Keratinocyte (primary cell): Measurements from ENCODE around the gene TMEM139. TPM values are rescaled to one million over a fixed set of nuclear protein-coding genes. Genes with fewer than 3 reads are reported as not detected.

Experiments
- DNase-seq: peaks from one replicate; pipeline ENCODE4 v3.0.0-alpha.2; 2011; ENCODE audit warnings: low read depth, missing footprints, low spot score
- FAIRE-seq: peaks from 2 replicates; lab custom pipeline; 2011; peaks lifted over from hg19 to GRCh38; lab: Jason Lieb, UNC
- H2AFZ ChIP-seq: 2 replicates; pipeline ENCODE4 v1.6.0; 2012; ENCODE audit warnings: low read length, control low read depth, inconsistent platforms; ENCODE audit not compliant: control insufficient read depth
- H3K27ac ChIP-seq: 2 replicates; pipeline ENCODE4 v1.5.1; 2011; ENCODE audit warnings: low read length; ENCODE audit not compliant: control insufficient read depth, insufficient read depth
- H3K27me3 ChIP-seq: 3 replicates; pipeline ENCODE4 v1.6.0; 2011; ENCODE audit warnings: low read length; ENCODE audit not compliant: control insufficient read depth, insufficient read depth; ENCODE audit errors: extremely low read depth
- H3K36me3 ChIP-seq, 2 experiments: 2 replicates in 1 of 2; 3 replicates in 1 of 2; pipeline ENCODE4 v1.5.1; 2011; ENCODE audit warnings: low read length in 2 of 2, mild to moderate bottlenecking in 1 of 2; ENCODE audit not compliant: control insufficient read depth in 2 of 2, insufficient read depth in 2 of 2; ENCODE audit errors: extremely low read depth in 1 of 2
- H3K4me1 ChIP-seq: 3 replicates; pipeline ENCODE4 v1.5.1; 2011; ENCODE audit warnings: low read length; ENCODE audit not compliant: control insufficient read depth, insufficient read depth; ENCODE audit errors: extremely low read depth
- H3K4me2 ChIP-seq: 3 replicates; pipeline ENCODE4 v1.6.0; 2011; ENCODE audit warnings: low read depth, low read length; ENCODE audit not compliant: control insufficient read depth, insufficient read depth; ENCODE audit errors: extremely low read depth
- H3K4me3 ChIP-seq, 3 experiments: fragments of 200-600 bp in 1 of 3; sonication (generic) in 1 of 3; 2 replicates in 2 of 3; 3 replicates in 1 of 3; pipeline ENCODE4 v1.5.1; 2011 to 2016; ENCODE audit warnings: low read length in 3 of 3, mild to moderate bottlenecking in 3 of 3, control low read depth in 2 of 3, inconsistent platforms in 1 of 3, low read depth in 1 of 3, mixed read lengths in 1 of 3, mixed run types in 1 of 3, moderate library complexity in 1 of 3; ENCODE audit not compliant: control insufficient read depth in 2 of 3, insufficient read depth in 2 of 3; ENCODE audit errors: extremely low read depth in 1 of 3
- H3K79me2 ChIP-seq: 2 replicates; pipeline ENCODE4 v1.6.0; 2012; ENCODE audit warnings: low read length; ENCODE audit not compliant: control insufficient read depth, insufficient read depth
- H3K9ac ChIP-seq: 3 replicates; pipeline ENCODE4 v1.6.0; 2011; ENCODE audit warnings: low read length; ENCODE audit not compliant: control insufficient read depth, insufficient read depth; ENCODE audit errors: extremely low read depth
- H3K9me1 ChIP-seq: 3 replicates; pipeline ENCODE4 v1.6.0; 2011; ENCODE audit warnings: low read length; ENCODE audit not compliant: control insufficient read depth, insufficient read depth; ENCODE audit errors: extremely low read depth
- H3K9me3 ChIP-seq: 2 replicates; pipeline ENCODE4 v1.5.1; 2012; ENCODE audit warnings: low read depth, low read length; ENCODE audit not compliant: control insufficient read depth
- H4K20me1 ChIP-seq: 3 replicates; pipeline ENCODE4 v1.6.0; 2011; ENCODE audit warnings: low read length; ENCODE audit not compliant: control insufficient read depth, insufficient read depth; ENCODE audit errors: extremely low read depth
- EZH2 ChIP-seq: IDR thresholded peaks from one replicate; pipeline ENCODE4 v1.6.1; 2012; ENCODE audit warnings: inconsistent platforms, mild to moderate bottlenecking, low read length, moderate library complexity
- dilution Hi-C: fragments of 300-500 bp; cut with MboI; formaldehyde crosslinking; loops from one replicate; pipeline ENCODE4 v1.7.0; 2020; ENCODE audit warnings: low sequenced_read_pairs; ENCODE audit not compliant: extremely low pct_ligation_motif_present
- polyA plus RNA-seq, 5 experiments: library from polyadenylated mRNA; depleted of rRNA in 3 of 5; stranded (reverse) in 3 of 5; stranded (forward) in 1 of 5; unstranded in 1 of 5; fragments of >200 nt; gene quantifications; 1 replicate in 1 of 5; 2 replicates in 3 of 5; 3 replicates in 1 of 5; pipeline versions ENCODE4 v1.2.1 to v1.2.3, GENCODE V29; 2011 to 2012; ENCODE audit warnings: missing spikeins in 2 of 5, low read depth in 1 of 5, low replicate concordance in 1 of 5
- TF ChIP-seq, protein P1 (sequence below), 3 experiments: IDR thresholded peaks in 1 of 3; conservative IDR thresholded peaks in 1 of 3; optimal IDR thresholded peaks in 1 of 3; 2 replicates in 2 of 3; 3 replicates in 1 of 3; pipeline versions ENCODE3 to v1.5.1; 2011; ENCODE audit warnings: low read length in 3 of 3, mild to moderate bottlenecking in 3 of 3, moderate library complexity in 2 of 3, control low read depth in 1 of 3, inconsistent platforms in 1 of 3; ENCODE audit not compliant: insufficient read depth in 2 of 3; ENCODE audit errors: extremely low read depth in 1 of 3

Gene TMEM139
- polyA plus RNA-seq, 1 donor (not counting 4 experiments of a cell fraction or from before 2014, with no cell fraction given), result 22.3 TPM

DNA sequence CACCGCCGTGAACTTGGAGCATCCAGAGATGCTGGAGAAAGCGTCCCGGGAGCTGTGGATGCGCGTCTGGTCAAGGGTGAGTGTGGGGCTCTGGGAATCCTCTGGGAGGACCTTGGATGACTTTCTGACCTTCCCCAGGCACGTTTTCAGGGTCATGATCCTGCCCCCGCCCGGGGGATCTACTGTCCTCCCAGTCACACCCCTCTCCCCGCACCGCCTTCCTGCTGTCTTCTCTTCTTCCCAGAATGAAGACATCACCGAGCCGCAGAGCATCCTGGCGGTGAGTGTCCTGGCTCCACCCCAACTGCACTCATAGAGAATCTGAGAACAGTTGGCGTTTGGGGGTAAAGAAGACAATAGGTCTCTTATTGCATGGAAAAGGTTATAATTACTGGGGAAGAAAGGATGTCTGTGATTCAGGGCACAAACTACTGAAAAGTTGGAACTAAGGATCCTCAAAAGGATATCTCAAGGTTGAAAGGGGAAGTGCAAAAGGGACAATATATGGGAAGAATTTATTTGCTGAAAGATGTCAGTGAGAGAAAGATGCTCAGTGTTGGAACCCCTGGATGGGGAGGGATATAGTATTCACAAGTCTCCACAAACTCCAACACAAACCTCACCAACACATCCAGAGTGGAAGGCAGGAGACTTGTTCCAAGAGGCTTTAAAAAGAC lies 19.6 kb upstream of the TMEM139 start:
- Histone ChIP-seq H3K9me1 (peaks cover 2% of the 10 kb centered on the region), H3K9me3 (no peaks in the 10 kb centered on the region), H3K79me2 (peaks cover 20% of the 10 kb centered on the region), H3K4me3 (no peak overlapping the region), H3K27me3 (no peaks in the 10 kb centered on the region), H2AFZ (no peak overlapping the region), H3K36me3 (peaks cover 15 to 23% of the 10 kb centered on the region in 2 experiments), H3K4me2 (no peak overlapping the region), H4K20me1 (no peaks in the 10 kb centered on the region), H3K9ac (no peak overlapping the region), H3K27ac (no peak overlapping the region), H3K4me1 (peaks cover 3% of the 10 kb centered on the region)
- dilution Hi-C loops, result no loop called here
- no peak for FAIRE-seq
- TF ChIP-seq EZH2, result no peak
- TF ChIP-seq, protein P1, sequence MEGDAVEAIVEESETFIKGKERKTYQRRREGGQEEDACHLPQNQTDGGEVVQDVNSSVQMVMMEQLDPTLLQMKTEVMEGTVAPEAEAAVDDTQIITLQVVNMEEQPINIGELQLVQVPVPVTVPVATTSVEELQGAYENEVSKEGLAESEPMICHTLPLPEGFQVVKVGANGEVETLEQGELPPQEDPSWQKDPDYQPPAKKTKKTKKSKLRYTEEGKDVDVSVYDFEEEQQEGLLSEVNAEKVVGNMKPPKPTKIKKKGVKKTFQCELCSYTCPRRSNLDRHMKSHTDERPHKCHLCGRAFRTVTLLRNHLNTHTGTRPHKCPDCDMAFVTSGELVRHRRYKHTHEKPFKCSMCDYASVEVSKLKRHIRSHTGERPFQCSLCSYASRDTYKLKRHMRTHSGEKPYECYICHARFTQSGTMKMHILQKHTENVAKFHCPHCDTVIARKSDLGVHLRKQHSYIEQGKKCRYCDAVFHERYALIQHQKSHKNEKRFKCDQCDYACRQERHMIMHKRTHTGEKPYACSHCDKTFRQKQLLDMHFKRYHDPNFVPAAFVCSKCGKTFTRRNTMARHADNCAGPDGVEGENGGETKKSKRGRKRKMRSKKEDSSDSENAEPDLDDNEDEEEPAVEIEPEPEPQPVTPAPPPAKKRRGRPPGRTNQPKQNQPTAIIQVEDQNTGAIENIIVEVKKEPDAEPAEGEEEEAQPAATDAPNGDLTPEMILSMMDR (optimal IDR thresholded peaks at IDR 0.05 in 1 of 3, IDR thresholded peaks at IDR 0.05 in 1 of 3, conservative IDR thresholded peaks at IDR 0.05 in 1 of 3; ENCODE audit: extremely low read depth in 1 of 3, insufficient read depth in 2 of 3, low read length in 3 of 3), result no peak
- DNase-seq, result no peak

DNA sequence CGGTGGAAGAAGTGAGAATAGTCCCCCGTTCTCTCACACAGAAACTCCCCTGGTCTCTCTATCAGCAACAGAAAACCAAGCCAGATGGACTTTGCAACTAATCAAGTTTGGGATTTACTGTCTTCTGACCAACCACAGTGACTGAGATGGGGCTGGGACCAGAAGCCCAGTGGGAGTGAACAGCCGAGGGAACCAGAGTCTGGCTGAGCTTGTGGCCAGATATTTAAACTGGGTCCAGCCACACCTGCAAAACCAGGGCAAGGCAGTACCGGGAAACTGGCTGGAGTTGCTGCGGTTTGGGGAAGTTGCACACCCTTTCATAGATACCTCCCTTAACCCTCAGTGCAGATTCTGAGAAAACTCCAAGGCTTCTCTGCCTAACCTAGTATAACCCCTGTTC lies 15.5 kb upstream of the TMEM139 start:
- no peak for DNase-seq
- Histone ChIP-seq H2AFZ (no peak overlapping the region), H3K27me3 (no peaks in the 10 kb centered on the region), H3K4me2 (no peak overlapping the region), H4K20me1 (no peaks in the 10 kb centered on the region), H3K9me3 (no peaks in the 10 kb centered on the region), H3K27ac (no peak overlapping the region), H3K4me1 (peaks cover 3% of the 10 kb centered on the region), H3K36me3 (peaks cover 15 to 23% of the 10 kb centered on the region in 2 experiments), H3K9ac (no peak overlapping the region), H3K79me2 (peaks cover 11% of the 10 kb centered on the region), H3K4me3 (no peak overlapping the region), H3K9me1 (peaks cover 2% of the 10 kb centered on the region)
- TF ChIP-seq EZH2, result no peak
- TF ChIP-seq, protein P1 (optimal IDR thresholded peaks at IDR 0.05 in 1 of 3, IDR thresholded peaks at IDR 0.05 in 1 of 3, conservative IDR thresholded peaks at IDR 0.05 in 1 of 3; ENCODE audit: extremely low read depth in 1 of 3, insufficient read depth in 2 of 3, low read length in 3 of 3), result no peak
- dilution Hi-C loops, result no loop called here
- FAIRE-seq, result no peak
